HepG2 (cell line): Measurements from ENCODE around the gene PUM1. TPM values are rescaled to one million over a fixed set of nuclear protein-coding genes. Genes with fewer than 3 reads are reported as not detected.
A peak's percentile ranks its signal among the peaks of the same experiment; 100 is the strongest.

Experiments used
- ATAC-seq: fragments of 200-7000 bp; cut with Tn5 transposase; 3 replicates; pipeline ENCODE4 v1.9.1; 2020; ENCODE audit warnings: mild to moderate bottlenecking, moderate library complexity
- BruUV-seq: library from RNA; stranded (reverse); fragments of 400-500 nt; replicated peaks from 2 replicates; lab custom pipeline; 2021; lab: Mats Ljungman, UMichigan
- CTCF ChIA-PET: fragments of 300-600 bp; formaldehyde crosslinking; extraction: SDS; loops from one replicate; lab custom pipeline; 2021; ENCODE audit warnings: low total read pairs, inconsistent platforms, low intra/inter-chr PET ratio; lab: Yijun Ruan, JAX
- POLR2A ChIA-PET: fragments of 350-600 bp; sonication (Branson Sonifier 250); formaldehyde crosslinking; loops from one replicate; lab custom pipeline; 2020; ENCODE audit warnings: antibody characterized with exemption, inconsistent platforms; lab: Yijun Ruan, JAX
- DNase-seq: peaks from one replicate; pipeline ENCODE4 v3.0.0-alpha.2; 2015; ENCODE audit warnings: low spot score
- FAIRE-seq: peaks from 3 replicates; lab custom pipeline; 2011; peaks lifted over from hg19 to GRCh38; lab: Jason Lieb, UNC
- H2AFZ ChIP-seq: one replicate; pipeline ENCODE4 v1.6.1; 2011; ENCODE audit warnings: low read length, inconsistent platforms
- H3K27ac ChIP-seq: fragments of 300-600 bp; 3 replicates; pipeline ENCODE4 v1.8.0; 2011; ENCODE audit warnings: mixed run types, mild to moderate bottlenecking, mixed read lengths, low read length, inconsistent platforms; ENCODE audit not compliant: insufficient read depth; ENCODE audit errors: extremely low read length
- H3K27me3 ChIP-seq, 2 experiments: fragments of 200-600 bp in 1 of 2; 2 replicates in 1 of 2; 3 replicates in 1 of 2; pipeline versions ENCODE4 v1.6.0 to v1.8.0; 2011; ENCODE audit warnings: low read length in 2 of 2, mild to moderate bottlenecking in 2 of 2, moderate library complexity in 2 of 2, inconsistent platforms in 1 of 2; ENCODE audit not compliant: insufficient read depth in 2 of 2, control insufficient read depth in 1 of 2
- H3K36me3 ChIP-seq, 2 experiments: fragments of 200-600 bp in 1 of 2; replicated peaks in 1 of 2; 2 replicates in 1 of 2; 3 replicates in 1 of 2; pipeline versions ENCODE4 v1.5.1 to v1.8.0; 2011; ENCODE audit warnings: low read length in 2 of 2, inconsistent platforms in 1 of 2; ENCODE audit not compliant: insufficient read depth in 2 of 2, control insufficient read depth in 1 of 2
- H3K4me1 ChIP-seq: 2 replicates; pipeline ENCODE4 v1.5.1; 2012; ENCODE audit warnings: low read length, inconsistent platforms; ENCODE audit not compliant: insufficient read depth
- H3K4me2 ChIP-seq: 2 replicates; pipeline ENCODE4 v1.6.0; 2011; ENCODE audit warnings: low read depth, low read length, inconsistent platforms
- H3K4me3 ChIP-seq, 3 experiments: fragments of 200-600 bp in 1 of 3; sonication (generic), shearing (Covaris generic) in 1 of 3; replicated peaks in 1 of 3; 2 replicates each; pipeline ENCODE4 v1.5.1; 2011 to 2016; ENCODE audit warnings: low read length in 3 of 3, inconsistent platforms in 2 of 3, low read depth in 2 of 3, mild to moderate bottlenecking in 2 of 3, control low read depth in 1 of 3, mixed read lengths in 1 of 3; ENCODE audit not compliant: insufficient read depth in 1 of 3
- H3K79me2 ChIP-seq: one replicate; pipeline ENCODE4 v1.6.1; 2011; ENCODE audit warnings: low read length, inconsistent platforms; ENCODE audit not compliant: insufficient read depth
- H3K9ac ChIP-seq: 2 replicates; pipeline ENCODE4 v1.6.0; 2011; ENCODE audit warnings: mild to moderate bottlenecking, low read depth, low read length, inconsistent platforms; ENCODE audit not compliant: insufficient read depth
- H3K9me3 ChIP-seq: 2 replicates; pipeline ENCODE4 v1.5.1; 2012; ENCODE audit warnings: mild to moderate bottlenecking, low read length
- H4K20me1 ChIP-seq: 2 replicates; pipeline ENCODE4 v1.6.0; 2011; ENCODE audit warnings: inconsistent platforms, mild to moderate bottlenecking, low read length, moderate library complexity; ENCODE audit not compliant: insufficient read depth
- CREB1 ChIP-seq, 2 experiments: fragments of 450-650 bp in 1 of 2; IDR thresholded peaks; 2 replicates each; pipeline ENCODE4 v1.6.1; 2016 to 2017; ENCODE audit warnings: control low read depth in 1 of 2, mild to moderate bottlenecking in 1 of 2, missing compliant biosample characterization in 1 of 2, missing genetic modification characterization in 1 of 2
- SCMH1 ChIP-seq: sonication (generic); formaldehyde crosslinking; IDR thresholded peaks from 2 replicates; pipeline ENCODE4 v1.9.0; 2021; ENCODE audit warnings: missing genetic modification reagents, mild to moderate bottlenecking, borderline replicate concordance
- SNAPC2 ChIP-seq: sonication (generic); formaldehyde crosslinking; IDR thresholded peaks from 2 replicates; pipeline ENCODE4 v1.8.1; 2022; ENCODE audit warnings: mild to moderate bottlenecking, missing genetic modification reagents
- WGBS: methylation state at CpG from one replicate; pipeline ENCODE4 v1.1.6; 2017; ENCODE audit warnings: low lambda C conversion rate; 5-methylcytosine and 5-hydroxymethylcytosine counted together
- in situ Hi-C: cut with HindIII; loops from 2 replicates; pipeline ENCODE4 v1.10.0; 2017; ENCODE audit warnings: low pct_unique_long_range_greater_than_20kb; ENCODE audit not compliant: extremely low pct_ligation_motif_present
- intact Hi-C: fragments of 100-400 bp; cut with micrococcal nuclease; formaldehyde crosslinking; loops from one replicate; pipeline ENCODE4 v1.10.0; 2022; ENCODE audit not compliant: unreplicated experiment
- polyA plus RNA-seq, 8 experiments: library from polyadenylated mRNA; depleted of rRNA in 3 of 8; stranded (reverse) in 7 of 8; unstranded in 1 of 8; fragments of >200 nt; fragmentation: Illumina TruSeq in 4 of 8; extraction: Trizol in 4 of 8; gene quantifications; 2 replicates each; pipeline versions ENCODE4 v1.2.1 to v1.2.3, GENCODE V29; 2011 to 2016; ENCODE audit warnings: low read depth in 4 of 8, missing spikeins in 1 of 8, mixed read lengths in 1 of 8; ENCODE audit not compliant: insufficient read depth in 1 of 8
- total RNA-seq, 5 experiments: library from RNA; depleted of rRNA; stranded (reverse); fragments of >200 nt; fragmentation: Illumina TruSeq; extraction: Trizol; gene quantifications; 2 replicates each; pipeline ENCODE4 v1.2.3, GENCODE V29; 2016; ENCODE audit warnings: low read depth in 1 of 5

PUM1 gene
- total and polyA plus RNA-seq, 2 of the 13 experiments (the other 11 are each of a cell fraction or from before 2014, with no cell fraction given) = 64.7 to 91.0 TPM

DNA sequence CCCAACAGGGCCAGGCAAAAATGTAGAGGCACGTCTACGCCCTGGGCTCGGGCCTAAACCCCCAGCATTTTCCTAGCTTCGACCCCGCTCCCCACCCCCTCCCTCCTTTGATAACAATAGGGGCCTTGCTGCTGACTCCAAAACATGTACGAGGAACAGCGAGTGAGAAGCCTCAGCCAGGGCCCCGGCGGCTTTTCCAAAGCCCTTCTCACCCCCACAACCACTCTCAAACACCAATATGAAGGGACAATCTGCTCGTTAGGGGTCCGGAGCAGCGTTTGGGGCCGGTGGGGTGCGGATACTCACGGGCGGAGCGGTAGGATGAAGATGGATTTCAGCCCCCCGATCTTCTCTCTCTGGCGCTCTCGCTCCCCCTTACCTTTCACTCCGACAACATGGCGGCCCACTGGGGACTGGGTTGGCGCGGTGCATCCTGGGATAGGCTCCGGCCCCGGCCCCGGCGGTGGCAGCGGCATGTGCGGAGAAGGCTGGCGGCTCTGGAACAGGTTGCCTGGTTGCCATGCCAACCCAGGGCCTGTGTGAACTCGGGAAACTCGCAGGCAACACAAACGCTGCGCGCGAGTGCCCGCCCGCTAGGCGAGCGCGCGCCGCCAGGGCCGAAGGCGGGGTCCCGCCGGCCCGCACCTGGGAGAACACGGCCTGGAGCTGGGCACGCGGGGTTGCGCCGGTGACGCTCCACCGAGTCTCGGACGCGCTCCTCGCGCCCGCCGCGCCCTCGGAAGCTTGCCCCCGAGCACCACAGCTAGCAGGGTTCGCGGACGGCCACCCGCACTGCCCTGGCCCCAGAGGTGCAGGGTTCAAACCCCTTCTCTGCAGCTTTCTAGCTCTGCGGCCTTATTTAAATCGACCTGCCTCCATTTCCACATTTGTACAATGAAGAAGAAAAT, at the start of gene PUM1 (continued):
- TF ChIP-seq SNAPC2 (CRISPR knock-in tag) = 0 out of 2 replicates have a peak, but pooled peaks have one; percentile 26
- TF ChIP-seq, all 625 proteins: peak for 257

DNA sequence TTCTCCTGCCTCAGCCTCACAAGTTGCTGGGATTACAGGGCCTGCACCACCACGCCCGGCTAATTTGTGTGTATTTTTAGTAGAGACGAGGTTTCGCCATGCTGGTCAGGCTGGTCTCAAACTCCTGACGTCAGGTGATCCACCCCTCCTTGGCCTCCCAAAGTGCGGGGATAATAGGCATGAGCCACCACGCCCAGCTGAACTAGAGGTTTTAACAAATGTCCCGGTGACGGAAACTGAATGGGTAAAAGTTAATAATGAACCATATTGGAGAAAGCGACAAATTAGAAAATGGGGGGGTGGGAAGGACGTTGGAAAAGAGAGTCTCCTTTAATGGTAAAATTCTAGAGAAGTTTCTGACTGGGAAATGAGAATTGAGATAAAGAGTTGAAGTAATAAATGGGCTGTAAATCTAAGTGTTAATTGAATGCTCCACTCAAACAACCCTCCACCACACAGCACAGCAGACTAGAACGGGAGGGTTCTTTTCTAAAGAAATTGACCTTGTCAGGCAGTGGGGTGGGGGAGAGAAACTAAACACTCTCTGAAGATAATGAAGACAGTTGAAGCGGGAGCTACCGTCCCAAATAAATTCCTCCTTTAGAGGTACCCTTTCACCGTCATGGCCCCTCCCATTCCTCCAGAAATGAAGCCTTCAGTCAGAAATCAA, 46.9 kb upstream of the PUM1 start:
- H3K9me3 ChIP-seq = no peaks in the 10 kb centered on the region
- ChIA-PET CTCF (no interaction called here), POLR2A (no interaction called here)
- TF ChIP-seq SCMH1 (CRISPR knock-in tag) (no peak), CREB1 (IDR thresholded peaks at IDR 0.05) (peak; percentile 33; the same call in 1 of the 2 replicates), CREB1 (CRISPR knock-in tag; IDR thresholded peaks at IDR 0.05) (no peak)
- intact Hi-C loops = no loop called here
- no TSS peak for BruUV-seq
- in situ Hi-C loops = no loop called here
- no peak for DNase-seq
- H3K4me1 ChIP-seq = peaks cover 15% of the 10 kb centered on the region
- 39% methylated on average over 15 of the region's 15 CpGs for WGBS
- no peak for ATAC-seq
- no peak overlapping the region for H3K9ac ChIP-seq
- no peaks in the 10 kb centered on the region; a peak in 1 of 5 replicates for H3K27me3 ChIP-seq
- no peaks in the 10 kb centered on the region for H3K36me3 ChIP-seq
- no peak overlapping the region for H3K27ac ChIP-seq
- no peak overlapping the region for H3K4me3 ChIP-seq
- no peak overlapping the region for H2AFZ ChIP-seq
- H4K20me1 ChIP-seq = no peaks in the 10 kb centered on the region
- H3K79me2 ChIP-seq = no peaks in the 10 kb centered on the region
- H3K4me2 ChIP-seq = no peak overlapping the region
- no peak for FAIRE-seq
